ENCODE measurements around the gene PDIA3.
"Not testable (repeated sequence)": the region's sequence is repeated elsewhere in the genome, so short reads cannot be mapped to it uniquely, and the experiment has no call there.

Gene PDIA3

GRCh38 chr15:43746245-43746902, at the start of gene PDIA3:
TSS of gene PDIA3 (plus strand) at chr15:43746438. CDS start at chr15:43746540, 102 bp downstream.
- not testable (repeated sequence) for H3K4me1 ChIP-seq (ENCODE audit: control insufficient read depth, insufficient read depth, low read length); H3K36me3 ChIP-seq (ENCODE audit: control insufficient read depth in 2 of 2, insufficient read depth in 2 of 2, low read length in 2 of 2); H3K27me3 ChIP-seq (ENCODE audit: control insufficient read depth in 1 of 2, insufficient read depth in 2 of 2, low read length in 2 of 2); H3K9me3 ChIP-seq (ENCODE audit: control insufficient read depth in 2 of 2, low read length in 2 of 2)
- H3K9ac ChIP-seq (ENCODE audit: low read length in 2 of 2): peak within 1 kb of the TSS; percentile 80 to 82
- H3K4me3 ChIP-seq (ENCODE audit: low read length in 2 of 2): peak within 1 kb of the TSS; percentile 78 to 92
- H3K27ac ChIP-seq (ENCODE audit: low read length): peak within 1 kb of the TSS; percentile 85

- Histone ChIP-seq H3K9ac (ENCODE audit: low read length in 2 of 2) (no peak overlapping the region), H3K27me3 (ENCODE audit: control insufficient read depth in 1 of 2, insufficient read depth in 2 of 2, low read length in 2 of 2) (peaks cover 0 to 4% of the 10 kb centered on the region in 2 donors)
These were observed 44.1 kb upstream of the PDIA3 start for GRCh38 chr15:43702174-43702573.

GRCh38 chr15:43702701-43703424, 43.4 kb upstream of the PDIA3 start:
- peaks cover 0 to 4% of the 10 kb centered on the region in 2 donors for H3K27me3 ChIP-seq (ENCODE audit: control insufficient read depth in 1 of 2, insufficient read depth in 2 of 2, low read length in 2 of 2)
- no peak overlapping the region for H3K27ac ChIP-seq (ENCODE audit: low read length)
- no peaks in the 10 kb centered on the region for H3K9me3 ChIP-seq (ENCODE audit: control insufficient read depth in 2 of 2, low read length in 2 of 2)
- H3K4me1 ChIP-seq (ENCODE audit: control insufficient read depth, insufficient read depth, low read length): no peaks in the 10 kb centered on the region
- H3K36me3 ChIP-seq (ENCODE audit: control insufficient read depth in 2 of 2, insufficient read depth in 2 of 2, low read length in 2 of 2): no peaks in the 10 kb centered on the region
- no peak overlapping the region for H3K4me3 ChIP-seq (ENCODE audit: low read length in 2 of 2)
- H3K9ac ChIP-seq (ENCODE audit: low read length in 2 of 2): no peak overlapping the region

More at GRCh38 chr15:43702174-43702573, 44.1 kb upstream of the PDIA3 start:
- Histone ChIP-seq H3K36me3 (ENCODE audit: control insufficient read depth in 2 of 2, insufficient read depth in 2 of 2, low read length in 2 of 2) (no peaks in the 10 kb centered on the region), H3K4me1 (ENCODE audit: control insufficient read depth, insufficient read depth, low read length) (no peaks in the 10 kb centered on the region), H3K27ac (ENCODE audit: low read length) (no peak overlapping the region), H3K4me3 (ENCODE audit: low read length in 2 of 2) (no peak overlapping the region), H3K9me3 (ENCODE audit: control insufficient read depth in 2 of 2, low read length in 2 of 2) (no peaks in the 10 kb centered on the region)

GRCh38 chr15:43710431-43711131, 35.7 kb upstream of the PDIA3 start:
- not testable (repeated sequence) for H3K9ac ChIP-seq (ENCODE audit: low read length in 2 of 2); H3K27ac ChIP-seq (ENCODE audit: low read length); H3K4me1 ChIP-seq (ENCODE audit: control insufficient read depth, insufficient read depth, low read length); H3K9me3 ChIP-seq (ENCODE audit: control insufficient read depth in 2 of 2, low read length in 2 of 2); H3K36me3 ChIP-seq (ENCODE audit: control insufficient read depth in 2 of 2, insufficient read depth in 2 of 2, low read length in 2 of 2); H3K27me3 ChIP-seq (ENCODE audit: control insufficient read depth in 1 of 2, insufficient read depth in 2 of 2, low read length in 2 of 2); H3K4me3 ChIP-seq (ENCODE audit: low read length in 2 of 2)

GRCh38 chr15:43723151-43723550, 23.1 kb upstream of the PDIA3 start:
- Histone ChIP-seq H3K4me3 (ENCODE audit: low read length in 2 of 2) (no peak overlapping the region), H3K27me3 (ENCODE audit: control insufficient read depth in 1 of 2, insufficient read depth in 2 of 2, low read length in 2 of 2) (no peaks in the 10 kb centered on the region), H3K4me1 (ENCODE audit: control insufficient read depth, insufficient read depth, low read length) (no peaks in the 10 kb centered on the region), H3K36me3 (ENCODE audit: control insufficient read depth in 2 of 2, insufficient read depth in 2 of 2, low read length in 2 of 2) (no peaks in the 10 kb centered on the region), H3K9ac (ENCODE audit: low read length in 2 of 2) (no peak overlapping the region), H3K9me3 (ENCODE audit: control insufficient read depth in 2 of 2, low read length in 2 of 2) (no peaks in the 10 kb centered on the region), H3K27ac (ENCODE audit: low read length) (no peak overlapping the region)

- H3K4me3 ChIP-seq (ENCODE audit: low read length in 2 of 2): not testable (repeated sequence)
These were observed 19.9 kb upstream of the PDIA3 start for GRCh38 chr15:43726306-43726705.

GRCh38 chr15:43728053-43728725, 18.0 kb upstream of the PDIA3 start:
- not testable (repeated sequence) for H3K27ac ChIP-seq (ENCODE audit: low read length); H3K36me3 ChIP-seq (ENCODE audit: control insufficient read depth in 2 of 2, insufficient read depth in 2 of 2, low read length in 2 of 2); H3K27me3 ChIP-seq (ENCODE audit: control insufficient read depth in 1 of 2, insufficient read depth in 2 of 2, low read length in 2 of 2); H3K4me3 ChIP-seq (ENCODE audit: low read length in 2 of 2); H3K9ac ChIP-seq (ENCODE audit: low read length in 2 of 2); H3K9me3 ChIP-seq (ENCODE audit: control insufficient read depth in 2 of 2, low read length in 2 of 2); H3K4me1 ChIP-seq (ENCODE audit: control insufficient read depth, insufficient read depth, low read length)

More at GRCh38 chr15:43726306-43726705, 19.9 kb upstream of the PDIA3 start:
- H3K9ac ChIP-seq (ENCODE audit: low read length in 2 of 2); H3K4me1 ChIP-seq (ENCODE audit: control insufficient read depth, insufficient read depth, low read length); H3K36me3 ChIP-seq (ENCODE audit: control insufficient read depth in 2 of 2, insufficient read depth in 2 of 2, low read length in 2 of 2); H3K9me3 ChIP-seq (ENCODE audit: control insufficient read depth in 2 of 2, low read length in 2 of 2); H3K27me3 ChIP-seq (ENCODE audit: control insufficient read depth in 1 of 2, insufficient read depth in 2 of 2, low read length in 2 of 2); H3K27ac ChIP-seq (ENCODE audit: low read length): not testable (repeated sequence)

- Histone ChIP-seq H3K9me3 (ENCODE audit: control insufficient read depth in 2 of 2, low read length in 2 of 2) (no peaks in the 10 kb centered on the region), H3K36me3 (ENCODE audit: control insufficient read depth in 2 of 2, insufficient read depth in 2 of 2, low read length in 2 of 2) (no peaks in the 10 kb centered on the region), H3K4me3 (ENCODE audit: low read length in 2 of 2) (no peak overlapping the region), H3K9ac (ENCODE audit: low read length in 2 of 2) (no peak overlapping the region), H3K27me3 (ENCODE audit: control insufficient read depth in 1 of 2, insufficient read depth in 2 of 2, low read length in 2 of 2) (no peaks in the 10 kb centered on the region), H3K27ac (ENCODE audit: low read length) (no peak overlapping the region), H3K4me1 (ENCODE audit: control insufficient read depth, insufficient read depth, low read length) (no peaks in the 10 kb centered on the region)
These were observed 10.8 kb upstream of the PDIA3 start for GRCh38 chr15:43735416-43735815.

- H3K9me3 ChIP-seq (ENCODE audit: control insufficient read depth in 2 of 2, low read length in 2 of 2); H3K4me1 ChIP-seq (ENCODE audit: control insufficient read depth, insufficient read depth, low read length); H3K36me3 ChIP-seq (ENCODE audit: control insufficient read depth in 2 of 2, insufficient read depth in 2 of 2, low read length in 2 of 2); H3K27me3 ChIP-seq (ENCODE audit: control insufficient read depth in 1 of 2, insufficient read depth in 2 of 2, low read length in 2 of 2): not testable (repeated sequence)
- peak overlapping the region; percentile 80 to 82 for H3K9ac ChIP-seq (ENCODE audit: low read length in 2 of 2)
- H3K27ac ChIP-seq (ENCODE audit: low read length): peak overlapping the region; percentile 85
- H3K4me3 ChIP-seq (ENCODE audit: low read length in 2 of 2): peak overlapping the region; percentile 78 to 92
These were observed 668 bp downstream of the PDIA3 start for GRCh38 chr15:43746903-43747309.

- Histone ChIP-seq H3K4me1 (ENCODE audit: control insufficient read depth, insufficient read depth, low read length) (peaks cover 8% of the 10 kb centered on the region), H3K27me3 (ENCODE audit: control insufficient read depth in 1 of 2, insufficient read depth in 2 of 2, low read length in 2 of 2) (no peaks in the 10 kb centered on the region), H3K36me3 (ENCODE audit: control insufficient read depth in 2 of 2, insufficient read depth in 2 of 2, low read length in 2 of 2) (no peaks in the 10 kb centered on the region), H3K9me3 (ENCODE audit: control insufficient read depth in 2 of 2, low read length in 2 of 2) (no peaks in the 10 kb centered on the region), H3K27ac (ENCODE audit: low read length) (no peak overlapping the region), H3K9ac (ENCODE audit: low read length in 2 of 2) (no peak overlapping the region), H3K4me3 (ENCODE audit: low read length in 2 of 2) (no peak overlapping the region)
These were observed 2.1 kb downstream of the PDIA3 start for GRCh38 chr15:43748376-43748775.
